GM19452 (cell line): ENCODE results near the gene ZNF791.
"Not testable (repeated sequence)": the region's sequence is repeated elsewhere in the genome, so short reads cannot be mapped to it uniquely, and the experiment has no call there.

Experiments
- ATAC-seq: cut with Tn5 transposase; IDR thresholded peaks from one replicate; pipeline ENCODE4 v1.9.1; 2021; ENCODE audit not compliant: unreplicated experiment

Gene ZNF791

GRCh38 chr19:12628040-12629022 is 17.6 kb downstream of the ZNF791 start:
- no peak for ATAC-seq

- ATAC-seq, result no peak
These were observed 18.5 kb downstream of the ZNF791 start for GRCh38 chr19:12629215-12629614.

- no peak for ATAC-seq
These were observed 25.9 kb downstream of the ZNF791 start for GRCh38 chr19:12636631-12637030.

GRCh38 chr19:12638611-12639182 is 28.0 kb downstream of the ZNF791 start:
- ATAC-seq, result no peak

- ATAC-seq, result no peak
These were observed 29.3 kb downstream of the ZNF791 start for GRCh38 chr19:12639901-12640613.

- ATAC-seq, result no peak
These were observed 30.7 kb downstream of the ZNF791 start for GRCh38 chr19:12641456-12641855.

GRCh38 chr19:12642506-12642905 is 31.8 kb downstream of the ZNF791 start:
- ATAC-seq, result no peak

GRCh38 chr19:12643716-12644115 is 33.0 kb downstream of the ZNF791 start:
- ATAC-seq, result not testable (repeated sequence)

GRCh38 chr19:12646551-12646950 is 35.8 kb downstream of the ZNF791 start:
- no peak for ATAC-seq

- no peak for ATAC-seq
These were observed 36.3 kb downstream of the ZNF791 start for GRCh38 chr19:12647047-12647446.

- no peak for ATAC-seq
These were observed 36.9 kb downstream of the ZNF791 start for GRCh38 chr19:12647490-12648071.

- no peak for ATAC-seq
These were observed 37.4 kb downstream of the ZNF791 start for GRCh38 chr19:12648088-12648487.

GRCh38 chr19:12649941-12650340 is 39.2 kb downstream of the ZNF791 start:
- ATAC-seq, result no peak

GRCh38 chr19:12652219-12652618 is 41.5 kb downstream of the ZNF791 start:
- no peak for ATAC-seq

- ATAC-seq, result no peak
These were observed 44.8 kb downstream of the ZNF791 start for GRCh38 chr19:12655546-12655945.

GRCh38 chr19:12656899-12657571 is 46.3 kb downstream of the ZNF791 start:
- no peak for ATAC-seq

- ATAC-seq, result no peak
These were observed 47.2 kb downstream of the ZNF791 start for GRCh38 chr19:12657966-12658365.

- no peak for ATAC-seq
These were observed 50.3 kb downstream of the ZNF791 start for GRCh38 chr19:12660980-12661379.

GRCh38 chr19:12664406-12665280 is 53.9 kb downstream of the ZNF791 start:
- no peak for ATAC-seq

- ATAC-seq, result no peak
These were observed 54.5 kb downstream of the ZNF791 start for GRCh38 chr19:12665281-12665573.
